HepG2 (cell line): ENCODE data around the gene PSMB3. TPM values are rescaled to one million over a fixed set of nuclear protein-coding genes. Genes with fewer than 3 reads are reported as not detected.

Source experiments
- AHR ChIP-seq: IDR thresholded peaks from 2 replicates; pipeline ENCODE4 v1.6.1; 2018; ENCODE audit warnings: missing genetic modification reagents, missing compliant biosample characterization
- ASH2L ChIP-seq: fragments of 300-600, 200-600 bp; sonication (generic); IDR thresholded peaks from 2 replicates; pipeline ENCODE4 v1.7.0; 2017; ENCODE audit warnings: low read depth, mild to moderate bottlenecking, moderate library complexity, mixed read lengths, low read length; ENCODE audit not compliant: insufficient read length
- HNRNPL ChIP-seq: fragments of 200-400 bp; formaldehyde crosslinking; IDR thresholded peaks from 2 replicates; pipeline ENCODE4 v1.6.1; 2017; ENCODE audit warnings: mild to moderate bottlenecking, low read depth, low read length
- MIER2 ChIP-seq: IDR thresholded peaks from 2 replicates; pipeline ENCODE4 v1.6.1; 2016; ENCODE audit warnings: missing biosample characterization, missing genetic modification reagents
- NCOA1 ChIP-seq: sonication (generic); formaldehyde crosslinking; IDR thresholded peaks from 2 replicates; pipeline ENCODE4 v1.9.0; 2021; ENCODE audit warnings: missing genetic modification reagents
- NR2F6 ChIP-seq, 2 experiments: IDR thresholded peaks; 2 replicates each; pipeline ENCODE4 v1.6.1; 2016; ENCODE audit warnings: antibody characterized with exemption in 1 of 2, mild to moderate bottlenecking in 1 of 2
- RARG ChIP-seq: sonication (generic); formaldehyde crosslinking; IDR thresholded peaks from 2 replicates; pipeline ENCODE4 v1.4.0; 2020; ENCODE audit warnings: low read depth, mild to moderate bottlenecking, missing genetic modification reagents
- RFXANK ChIP-seq: IDR thresholded peaks from 2 replicates; pipeline ENCODE4 v1.6.1; 2016
- TAF15 ChIP-seq: fragments of 200-400 bp; formaldehyde crosslinking; IDR thresholded peaks from one replicate; pipeline ENCODE4 v1.6.1; 2018; ENCODE audit warnings: mild to moderate bottlenecking, low read depth, low read length; ENCODE audit not compliant: poor library complexity, severe bottlenecking
- U2AF1 ChIP-seq: fragments of 200-400 bp; formaldehyde crosslinking; optimal IDR thresholded peaks from 2 replicates; pipeline ENCODE3; 2017; ENCODE audit warnings: mild to moderate bottlenecking, low read depth, low read length
- ZBTB21 ChIP-seq: sonication (generic); formaldehyde crosslinking; IDR thresholded peaks from 2 replicates; pipeline ENCODE4 v1.4.0; 2020; ENCODE audit warnings: missing genetic modification reagents
- ZMYM3 ChIP-seq: sonication (generic); formaldehyde crosslinking; IDR thresholded peaks from 2 replicates; pipeline ENCODE4 v1.5.1; 2020; ENCODE audit warnings: mild to moderate bottlenecking, missing genetic modification reagents
- ZNF326 ChIP-seq: sonication (generic); formaldehyde crosslinking; IDR thresholded peaks from 2 replicates; pipeline ENCODE4 v1.4.0; 2020; ENCODE audit warnings: missing genetic modification reagents, borderline replicate concordance
- ZNF331 ChIP-seq: sonication (generic); formaldehyde crosslinking; IDR thresholded peaks from 2 replicates; pipeline ENCODE4 v1.4.0; 2020; ENCODE audit warnings: missing genetic modification reagents
- ZNF44 ChIP-seq: sonication (generic); formaldehyde crosslinking; IDR thresholded peaks from 2 replicates; pipeline ENCODE4 v1.5.1; 2020; ENCODE audit warnings: mild to moderate bottlenecking, missing genetic modification reagents
- ZNF501 ChIP-seq: sonication (generic); formaldehyde crosslinking; IDR thresholded peaks from 2 replicates; pipeline ENCODE4 v1.5.1; 2020; ENCODE audit warnings: mild to moderate bottlenecking, moderate library complexity, missing genetic modification reagents
- ZNF616 ChIP-seq: sonication (generic); formaldehyde crosslinking; IDR thresholded peaks from 2 replicates; pipeline ENCODE4 v1.5.0; 2020; ENCODE audit warnings: low read depth, mild to moderate bottlenecking, missing genetic modification reagents
- ZNF639 ChIP-seq: conservative IDR thresholded peaks from 2 replicates; pipeline ENCODE4 v1.6.1; 2018; ENCODE audit warnings: missing genetic modification reagents
- ZXDC ChIP-seq: sonication (generic); formaldehyde crosslinking; IDR thresholded peaks from 2 replicates; pipeline ENCODE4 v1.5.0; 2020; ENCODE audit warnings: mild to moderate bottlenecking, missing genetic modification reagents
- polyA plus RNA-seq, 8 experiments: library from polyadenylated mRNA; depleted of rRNA in 3 of 8; stranded (reverse) in 7 of 8; unstranded in 1 of 8; fragments of >200 nt; fragmentation: Illumina TruSeq in 4 of 8; extraction: Trizol in 4 of 8; gene quantifications; 2 replicates each; pipeline versions ENCODE4 v1.2.1 to v1.2.3, GENCODE V29; 2011 to 2016; ENCODE audit warnings: low read depth in 4 of 8, missing spikeins in 1 of 8, mixed read lengths in 1 of 8; ENCODE audit not compliant: insufficient read depth in 1 of 8
- total RNA-seq, 5 experiments: library from RNA; depleted of rRNA; stranded (reverse); fragments of >200 nt; fragmentation: Illumina TruSeq; extraction: Trizol; gene quantifications; 2 replicates each; pipeline ENCODE4 v1.2.3, GENCODE V29; 2016; ENCODE audit warnings: low read depth in 1 of 5
- TF ChIP-seq, protein P1 (sequence below): sonication (generic); formaldehyde crosslinking; IDR thresholded peaks from 2 replicates; pipeline ENCODE4 v1.4.0; 2020; ENCODE audit warnings: mild to moderate bottlenecking, missing genetic modification reagents

PSMB3 gene
- total and polyA plus RNA-seq, 2 of the 13 experiments (the other 11 are each of a cell fraction or from before 2014, with no cell fraction given): 366 to 517 TPM

DNA sequence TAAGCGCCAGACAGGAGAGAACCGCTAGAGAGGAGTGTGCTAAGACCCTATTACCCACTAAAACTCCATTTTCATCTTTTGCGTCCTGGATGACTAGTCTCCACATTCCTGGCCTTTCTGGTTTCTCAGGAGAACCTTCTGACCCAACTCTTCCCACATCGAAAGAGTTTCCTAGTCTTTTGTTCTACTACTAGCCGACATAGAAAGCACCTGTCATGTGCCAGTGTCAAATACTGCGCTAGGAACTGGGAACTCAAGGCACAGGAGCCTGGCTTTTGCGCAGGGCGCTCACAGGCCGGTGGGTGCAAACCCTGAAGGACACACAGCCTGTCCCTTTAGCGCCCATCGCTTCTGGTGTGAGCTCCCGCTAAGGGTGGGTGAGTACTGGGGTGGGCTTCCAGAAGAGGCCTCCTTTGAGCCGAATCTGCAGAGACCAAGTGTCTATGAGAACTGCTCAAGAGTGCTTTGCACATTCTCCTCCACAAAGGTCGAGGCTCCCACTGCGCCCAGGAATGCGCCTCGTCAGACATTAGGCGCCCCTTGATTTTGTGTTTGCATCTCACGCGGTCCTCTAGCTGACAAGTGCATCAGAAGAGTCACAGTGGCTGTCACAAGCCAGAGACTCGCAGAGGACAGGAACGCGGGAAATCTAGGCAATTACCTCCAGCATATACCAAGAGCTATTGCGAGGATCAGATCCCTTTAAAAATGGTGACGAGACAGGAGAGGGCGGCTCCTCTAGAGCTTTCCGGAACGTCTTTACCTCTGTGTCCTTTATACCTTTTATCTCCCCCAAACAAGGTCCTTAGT lies 2.0 kb upstream of the PSMB3 start (continued):
- TF ChIP-seq ZNF331 (CRISPR knock-in tag): 0 out of 2 replicates have a peak, but pooled peaks have one; percentile 26
- TF ChIP-seq HNRNPL: no peak
- no peak; the same call in 1 of the 2 replicates for TF ChIP-seq RARG (CRISPR knock-in tag)
- TF ChIP-seq ZNF616 (CRISPR knock-in tag): no peak
- no peak for TF ChIP-seq ZBTB21 (CRISPR knock-in tag)
- TF ChIP-seq, protein P1, sequence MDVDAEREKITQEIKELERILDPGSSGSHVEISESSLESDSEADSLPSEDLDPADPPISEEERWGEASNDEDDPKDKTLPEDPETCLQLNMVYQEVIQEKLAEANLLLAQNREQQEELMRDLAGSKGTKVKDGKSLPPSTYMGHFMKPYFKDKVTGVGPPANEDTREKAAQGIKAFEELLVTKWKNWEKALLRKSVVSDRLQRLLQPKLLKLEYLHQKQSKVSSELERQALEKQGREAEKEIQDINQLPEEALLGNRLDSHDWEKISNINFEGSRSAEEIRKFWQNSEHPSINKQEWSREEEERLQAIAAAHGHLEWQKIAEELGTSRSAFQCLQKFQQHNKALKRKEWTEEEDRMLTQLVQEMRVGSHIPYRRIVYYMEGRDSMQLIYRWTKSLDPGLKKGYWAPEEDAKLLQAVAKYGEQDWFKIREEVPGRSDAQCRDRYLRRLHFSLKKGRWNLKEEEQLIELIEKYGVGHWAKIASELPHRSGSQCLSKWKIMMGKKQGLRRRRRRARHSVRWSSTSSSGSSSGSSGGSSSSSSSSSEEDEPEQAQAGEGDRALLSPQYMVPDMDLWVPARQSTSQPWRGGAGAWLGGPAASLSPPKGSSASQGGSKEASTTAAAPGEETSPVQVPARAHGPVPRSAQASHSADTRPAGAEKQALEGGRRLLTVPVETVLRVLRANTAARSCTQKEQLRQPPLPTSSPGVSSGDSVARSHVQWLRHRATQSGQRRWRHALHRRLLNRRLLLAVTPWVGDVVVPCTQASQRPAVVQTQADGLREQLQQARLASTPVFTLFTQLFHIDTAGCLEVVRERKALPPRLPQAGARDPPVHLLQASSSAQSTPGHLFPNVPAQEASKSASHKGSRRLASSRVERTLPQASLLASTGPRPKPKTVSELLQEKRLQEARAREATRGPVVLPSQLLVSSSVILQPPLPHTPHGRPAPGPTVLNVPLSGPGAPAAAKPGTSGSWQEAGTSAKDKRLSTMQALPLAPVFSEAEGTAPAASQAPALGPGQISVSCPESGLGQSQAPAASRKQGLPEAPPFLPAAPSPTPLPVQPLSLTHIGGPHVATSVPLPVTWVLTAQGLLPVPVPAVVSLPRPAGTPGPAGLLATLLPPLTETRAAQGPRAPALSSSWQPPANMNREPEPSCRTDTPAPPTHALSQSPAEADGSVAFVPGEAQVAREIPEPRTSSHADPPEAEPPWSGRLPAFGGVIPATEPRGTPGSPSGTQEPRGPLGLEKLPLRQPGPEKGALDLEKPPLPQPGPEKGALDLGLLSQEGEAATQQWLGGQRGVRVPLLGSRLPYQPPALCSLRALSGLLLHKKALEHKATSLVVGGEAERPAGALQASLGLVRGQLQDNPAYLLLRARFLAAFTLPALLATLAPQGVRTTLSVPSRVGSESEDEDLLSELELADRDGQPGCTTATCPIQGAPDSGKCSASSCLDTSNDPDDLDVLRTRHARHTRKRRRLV (CRISPR knock-in tag): no peak
- TF ChIP-seq ZNF326 (CRISPR knock-in tag): no peak
- TF ChIP-seq RFXANK (CRISPR knock-in tag): no peak
- TF ChIP-seq ZNF44 (CRISPR knock-in tag): no peak
- TF ChIP-seq ASH2L: no peak
- TF ChIP-seq NR2F6 (IDR thresholded peaks at IDR 0.05): no peak
- no peak for TF ChIP-seq NR2F6 (CRISPR knock-in tag; IDR thresholded peaks at IDR 0.05)
- no peak for TF ChIP-seq ZXDC (CRISPR knock-in tag)
- TF ChIP-seq ZNF501 (CRISPR knock-in tag): 0 out of 2 replicates have a peak, but pooled peaks have one; percentile 3
- TF ChIP-seq AHR (CRISPR knock-in tag): 0 out of 2 replicates have a peak, but pooled peaks have one; percentile 24
- no peak for TF ChIP-seq ZMYM3 (CRISPR knock-in tag)
- TF ChIP-seq U2AF1: no peak
- TF ChIP-seq MIER2 (CRISPR knock-in tag): no peak
- TF ChIP-seq TAF15: no peak
- no peak for TF ChIP-seq NCOA1 (CRISPR knock-in tag)
- TF ChIP-seq ZNF639: no peak
